Keratinocyte (primary cell): ENCODE results near the gene NLGN1. TPM values are rescaled to one million over a fixed set of nuclear protein-coding genes. Genes with fewer than 3 reads are reported as not detected.

ENCODE experiments used
- DNase-seq: peaks from one replicate; pipeline ENCODE4 v3.0.0-alpha.2; 2011; ENCODE audit warnings: low read depth, missing footprints, low spot score
- FAIRE-seq: peaks from 2 replicates; lab custom pipeline; 2011; peaks lifted over from hg19 to GRCh38; lab: Jason Lieb, UNC
- H2AFZ ChIP-seq: 2 replicates; pipeline ENCODE4 v1.6.0; 2012; ENCODE audit warnings: low read length, control low read depth, inconsistent platforms; ENCODE audit not compliant: control insufficient read depth
- H3K27ac ChIP-seq: 2 replicates; pipeline ENCODE4 v1.5.1; 2011; ENCODE audit warnings: low read length; ENCODE audit not compliant: control insufficient read depth, insufficient read depth
- H3K27me3 ChIP-seq: 3 replicates; pipeline ENCODE4 v1.6.0; 2011; ENCODE audit warnings: low read length; ENCODE audit not compliant: control insufficient read depth, insufficient read depth; ENCODE audit errors: extremely low read depth
- H3K36me3 ChIP-seq, 2 experiments: 2 replicates in 1 of 2; 3 replicates in 1 of 2; pipeline ENCODE4 v1.5.1; 2011; ENCODE audit warnings: low read length in 2 of 2, mild to moderate bottlenecking in 1 of 2; ENCODE audit not compliant: control insufficient read depth in 2 of 2, insufficient read depth in 2 of 2; ENCODE audit errors: extremely low read depth in 1 of 2
- H3K4me1 ChIP-seq: 3 replicates; pipeline ENCODE4 v1.5.1; 2011; ENCODE audit warnings: low read length; ENCODE audit not compliant: control insufficient read depth, insufficient read depth; ENCODE audit errors: extremely low read depth
- H3K4me2 ChIP-seq: 3 replicates; pipeline ENCODE4 v1.6.0; 2011; ENCODE audit warnings: low read depth, low read length; ENCODE audit not compliant: control insufficient read depth, insufficient read depth; ENCODE audit errors: extremely low read depth
- H3K4me3 ChIP-seq, 3 experiments: fragments of 200-600 bp in 1 of 3; sonication (generic) in 1 of 3; 2 replicates in 2 of 3; 3 replicates in 1 of 3; pipeline ENCODE4 v1.5.1; 2011 to 2016; ENCODE audit warnings: low read length in 3 of 3, mild to moderate bottlenecking in 3 of 3, control low read depth in 2 of 3, inconsistent platforms in 1 of 3, low read depth in 1 of 3, mixed read lengths in 1 of 3, mixed run types in 1 of 3, moderate library complexity in 1 of 3; ENCODE audit not compliant: control insufficient read depth in 2 of 3, insufficient read depth in 2 of 3; ENCODE audit errors: extremely low read depth in 1 of 3
- H3K79me2 ChIP-seq: 2 replicates; pipeline ENCODE4 v1.6.0; 2012; ENCODE audit warnings: low read length; ENCODE audit not compliant: control insufficient read depth, insufficient read depth
- H3K9ac ChIP-seq: 3 replicates; pipeline ENCODE4 v1.6.0; 2011; ENCODE audit warnings: low read length; ENCODE audit not compliant: control insufficient read depth, insufficient read depth; ENCODE audit errors: extremely low read depth
- H3K9me1 ChIP-seq: 3 replicates; pipeline ENCODE4 v1.6.0; 2011; ENCODE audit warnings: low read length; ENCODE audit not compliant: control insufficient read depth, insufficient read depth; ENCODE audit errors: extremely low read depth
- H3K9me3 ChIP-seq: 2 replicates; pipeline ENCODE4 v1.5.1; 2012; ENCODE audit warnings: low read depth, low read length; ENCODE audit not compliant: control insufficient read depth
- H4K20me1 ChIP-seq: 3 replicates; pipeline ENCODE4 v1.6.0; 2011; ENCODE audit warnings: low read length; ENCODE audit not compliant: control insufficient read depth, insufficient read depth; ENCODE audit errors: extremely low read depth
- CTCF ChIP-seq, 3 experiments: IDR thresholded peaks in 1 of 3; conservative IDR thresholded peaks in 1 of 3; optimal IDR thresholded peaks in 1 of 3; 2 replicates in 2 of 3; 3 replicates in 1 of 3; pipeline versions ENCODE3 to v1.5.1; 2011; ENCODE audit warnings: low read length in 3 of 3, mild to moderate bottlenecking in 3 of 3, moderate library complexity in 2 of 3, control low read depth in 1 of 3, inconsistent platforms in 1 of 3; ENCODE audit not compliant: insufficient read depth in 2 of 3; ENCODE audit errors: extremely low read depth in 1 of 3
- EZH2 ChIP-seq: IDR thresholded peaks from one replicate; pipeline ENCODE4 v1.6.1; 2012; ENCODE audit warnings: inconsistent platforms, mild to moderate bottlenecking, low read length, moderate library complexity
- dilution Hi-C: fragments of 300-500 bp; cut with MboI; formaldehyde crosslinking; loops from one replicate; pipeline ENCODE4 v1.7.0; 2020; ENCODE audit warnings: low sequenced_read_pairs; ENCODE audit not compliant: extremely low pct_ligation_motif_present
- polyA plus RNA-seq, 5 experiments: library from polyadenylated mRNA; depleted of rRNA in 3 of 5; stranded (reverse) in 3 of 5; stranded (forward) in 1 of 5; unstranded in 1 of 5; fragments of >200 nt; gene quantifications; 1 replicate in 1 of 5; 2 replicates in 3 of 5; 3 replicates in 1 of 5; pipeline versions ENCODE4 v1.2.1 to v1.2.3, GENCODE V29; 2011 to 2012; ENCODE audit warnings: missing spikeins in 2 of 5, low read depth in 1 of 5, low replicate concordance in 1 of 5

NLGN1 gene
- polyA plus RNA-seq, 1 donor (not counting 4 experiments of a cell fraction or from before 2014, with no cell fraction given): not detected

- no peak overlapping the region for H3K4me3 ChIP-seq
- no peaks in the 10 kb centered on the region for H3K4me1 ChIP-seq
- no peak overlapping the region for H2AFZ ChIP-seq
- no peaks in the 10 kb centered on the region for H4K20me1 ChIP-seq
- FAIRE-seq (no peak), DNase-seq (no peak)
- dilution Hi-C loops: no loop called here
- H3K36me3 ChIP-seq: no peaks in the 10 kb centered on the region
- H3K9ac ChIP-seq: no peak overlapping the region
- no peaks in the 10 kb centered on the region for H3K9me3 ChIP-seq
- H3K9me1 ChIP-seq: no peaks in the 10 kb centered on the region
- TF ChIP-seq EZH2: no peak
- no peak for TF ChIP-seq CTCF (optimal IDR thresholded peaks at IDR 0.05 in 1 of 3, IDR thresholded peaks at IDR 0.05 in 1 of 3, conservative IDR thresholded peaks at IDR 0.05 in 1 of 3; ENCODE audit: extremely low read depth in 1 of 3, insufficient read depth in 2 of 3, low read length in 3 of 3)
- no peak overlapping the region for H3K4me2 ChIP-seq
- H3K27me3 ChIP-seq: no peaks in the 10 kb centered on the region
- no peak overlapping the region for H3K27ac ChIP-seq
- no peaks in the 10 kb centered on the region for H3K79me2 ChIP-seq
These were observed 572.7 kb downstream of the NLGN1 start for GRCh38 chr3:173970281-173970680.

GRCh38 chr3:173976281-173976680, 578.7 kb downstream of the NLGN1 start:
- no peak overlapping the region for H3K9ac ChIP-seq
- H3K9me1 ChIP-seq: no peaks in the 10 kb centered on the region
- FAIRE-seq: no peak
- no peaks in the 10 kb centered on the region for H3K4me1 ChIP-seq
- no peak overlapping the region for H2AFZ ChIP-seq
- H3K36me3 ChIP-seq: no peaks in the 10 kb centered on the region
- H3K79me2 ChIP-seq: no peaks in the 10 kb centered on the region
- no peak overlapping the region for H3K27ac ChIP-seq
- H3K27me3 ChIP-seq: no peaks in the 10 kb centered on the region
- no peak for DNase-seq
- no peaks in the 10 kb centered on the region for H4K20me1 ChIP-seq
- dilution Hi-C loops: no loop called here
- no peak overlapping the region for H3K4me2 ChIP-seq
- no peak overlapping the region for H3K4me3 ChIP-seq
- no peak for TF ChIP-seq EZH2
- no peak for TF ChIP-seq CTCF (optimal IDR thresholded peaks at IDR 0.05 in 1 of 3, IDR thresholded peaks at IDR 0.05 in 1 of 3, conservative IDR thresholded peaks at IDR 0.05 in 1 of 3; ENCODE audit: extremely low read depth in 1 of 3, insufficient read depth in 2 of 3, low read length in 3 of 3)
- no peaks in the 10 kb centered on the region for H3K9me3 ChIP-seq
